Stomach smooth muscle (tissue), 2 donors: ENCODE results near the gene LRRC23.
"Not testable (repeated sequence)": the region's sequence is repeated elsewhere in the genome, so short reads cannot be mapped to it uniquely, and the experiment has no call there.

Source experiments
- H3K27ac ChIP-seq: one replicate; pipeline ENCODE4 v1.7.0; 2013; ENCODE audit warnings: mild to moderate bottlenecking, low read length, inconsistent platforms
- H3K27me3 ChIP-seq, 2 donors: one replicate each; pipeline ENCODE4 v1.7.0; 2013; ENCODE audit warnings: low read length in 2 of 2; ENCODE audit not compliant: insufficient read depth in 2 of 2, control insufficient read depth in 1 of 2
- H3K36me3 ChIP-seq, 2 donors: one replicate each; pipeline ENCODE4 v1.7.0; 2013; ENCODE audit warnings: low read length in 2 of 2; ENCODE audit not compliant: control insufficient read depth in 2 of 2, insufficient read depth in 2 of 2
- H3K4me1 ChIP-seq: one replicate; pipeline ENCODE4 v1.7.0; 2013; ENCODE audit warnings: low read length; ENCODE audit not compliant: control insufficient read depth, insufficient read depth
- H3K4me3 ChIP-seq, 2 donors: one replicate each; pipeline ENCODE4 v1.7.0; 2013; ENCODE audit warnings: low read length in 2 of 2
- H3K9ac ChIP-seq, 2 donors: one replicate each; pipeline ENCODE4 v1.7.0; 2013; ENCODE audit warnings: low read length in 2 of 2, mild to moderate bottlenecking in 1 of 2
- H3K9me3 ChIP-seq, 2 donors: one replicate each; pipeline ENCODE4 v1.7.0; 2013; ENCODE audit warnings: low read length in 2 of 2; ENCODE audit not compliant: control insufficient read depth in 2 of 2
- donor health status: healthy.
- donor health status: Pancreatic carcinoma.

Gene LRRC23

GRCh38 chr12:6874015-6874368, 30.6 kb upstream of the LRRC23 start:
- Histone ChIP-seq H3K36me3 (peaks cover 9 to 19% of the 10 kb centered on the region in 2 donors), H3K4me1 (peaks cover 35% of the 10 kb centered on the region), H3K27ac (peak overlapping the region; percentile 77), H3K9ac (peak overlapping the region; percentile 78 to 90), H3K4me3 (peak overlapping the region; percentile 91)
- H3K9me3 ChIP-seq, H3K27me3 ChIP-seq: not testable (repeated sequence)

GRCh38 chr12:6879824-6880223, 24.8 kb upstream of the LRRC23 start:
- not testable (repeated sequence) for H3K4me3 ChIP-seq, H3K9me3 ChIP-seq, H3K9ac ChIP-seq, H3K36me3 ChIP-seq, H3K4me1 ChIP-seq, H3K27me3 ChIP-seq, H3K27ac ChIP-seq

DNA sequence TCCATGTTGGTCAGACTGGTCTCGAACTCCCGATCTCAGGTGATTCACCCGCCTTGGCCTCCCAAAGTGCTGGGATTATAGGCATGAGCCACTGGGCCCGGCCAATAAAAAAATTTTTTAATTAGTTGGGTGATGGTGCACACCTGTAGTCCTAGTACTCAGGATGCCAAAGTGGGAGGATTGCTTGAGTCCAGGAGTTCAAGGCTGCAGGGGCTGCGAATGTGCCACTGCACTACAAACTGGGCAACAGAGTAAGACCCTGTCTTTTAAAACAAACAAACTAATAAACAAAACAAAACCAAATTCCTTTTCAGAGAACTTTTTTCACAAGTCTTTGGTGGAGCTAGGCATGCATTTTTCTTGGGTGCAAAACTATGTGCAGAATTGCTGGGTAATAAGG, 21.4 kb upstream of the LRRC23 start:
- Histone ChIP-seq H3K27me3 (no peaks in the 10 kb centered on the region), H3K36me3 (peaks cover 0 to 6% of the 10 kb centered on the region in 2 donors), H3K4me1 (no peaks in the 10 kb centered on the region), H3K9ac (no peak overlapping the region), H3K4me3 (no peak overlapping the region), H3K27ac (no peak overlapping the region), H3K9me3 (no peaks in the 10 kb centered on the region)

GRCh38 chr12:6883683-6884082, 20.9 kb upstream of the LRRC23 start:
- H3K36me3 ChIP-seq: peaks cover 0 to 6% of the 10 kb centered on the region in 2 donors
- no peaks in the 10 kb centered on the region for H3K27me3 ChIP-seq
- H3K4me3 ChIP-seq: no peak overlapping the region
- H3K27ac ChIP-seq: no peak overlapping the region
- H3K9ac ChIP-seq: no peak overlapping the region
- no peaks in the 10 kb centered on the region for H3K4me1 ChIP-seq
- no peaks in the 10 kb centered on the region for H3K9me3 ChIP-seq

DNA sequence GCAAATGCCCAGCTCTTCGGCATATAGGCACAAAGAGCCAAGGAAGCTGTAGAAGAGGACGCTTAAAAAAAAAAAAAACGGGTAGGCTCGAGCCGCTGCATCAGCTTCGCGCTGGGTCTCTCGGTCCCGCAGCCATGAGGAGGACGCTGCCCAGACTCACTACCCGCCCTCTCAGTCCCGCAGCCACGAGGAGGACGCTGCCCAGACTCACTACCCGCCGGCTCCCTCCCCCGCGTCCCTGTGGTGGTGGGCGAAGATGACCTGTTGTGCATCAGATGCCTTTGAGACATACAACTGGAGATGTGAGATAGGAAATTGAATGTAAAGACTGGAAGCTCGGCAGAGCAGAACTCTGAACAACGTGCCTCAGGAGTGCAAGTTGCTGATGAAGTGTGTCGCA, 20.1 kb upstream of the LRRC23 start:
- H3K27ac ChIP-seq: no peak overlapping the region
- no peak overlapping the region for H3K9ac ChIP-seq
- H3K4me1 ChIP-seq: no peaks in the 10 kb centered on the region
- H3K27me3 ChIP-seq: no peaks in the 10 kb centered on the region
- H3K9me3 ChIP-seq: no peaks in the 10 kb centered on the region
- H3K4me3 ChIP-seq: no peak overlapping the region
- H3K36me3 ChIP-seq: peaks cover 0 to 6% of the 10 kb centered on the region in 2 donors

DNA sequence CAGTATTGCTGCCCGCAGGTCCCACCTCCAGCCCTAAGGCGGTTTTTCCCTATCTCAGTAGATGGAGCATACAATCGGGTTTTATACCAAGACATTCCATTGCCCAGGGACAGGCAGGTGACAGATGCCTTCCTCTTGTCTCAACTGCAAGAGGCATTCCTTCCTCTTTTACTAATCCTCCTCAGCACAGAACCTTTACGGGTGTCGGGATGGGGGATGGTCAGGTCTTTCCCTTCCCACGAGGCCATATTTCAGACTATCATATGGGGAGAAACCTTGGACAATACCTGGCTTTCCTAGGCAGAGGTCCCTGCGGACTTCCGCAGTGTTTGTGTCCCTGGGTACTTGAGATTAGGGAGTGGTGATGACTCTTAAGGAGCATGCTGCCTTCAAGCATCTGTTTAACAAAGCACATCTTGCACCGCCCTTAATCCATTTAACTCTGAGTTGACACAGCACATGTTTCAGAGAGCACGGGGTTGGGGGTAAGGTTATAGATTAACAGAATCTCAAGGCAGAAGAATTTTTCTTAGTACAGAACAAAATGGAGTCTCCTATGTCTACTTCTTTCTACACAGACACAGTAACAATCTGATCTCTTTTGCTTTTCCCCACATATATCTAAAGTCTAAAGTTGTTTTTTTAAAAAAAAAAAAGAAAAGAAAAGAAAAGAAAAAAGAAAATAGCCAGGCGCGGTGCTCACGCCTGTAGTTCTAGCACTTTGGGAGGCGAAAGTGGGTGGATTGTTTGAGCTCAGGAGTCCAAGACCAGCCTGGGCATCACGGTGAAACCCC, 18.2 kb upstream of the LRRC23 start:
- not testable (repeated sequence) for H3K4me3 ChIP-seq, H3K9ac ChIP-seq, H3K27me3 ChIP-seq, H3K27ac ChIP-seq, H3K9me3 ChIP-seq, H3K36me3 ChIP-seq, H3K4me1 ChIP-seq

DNA sequence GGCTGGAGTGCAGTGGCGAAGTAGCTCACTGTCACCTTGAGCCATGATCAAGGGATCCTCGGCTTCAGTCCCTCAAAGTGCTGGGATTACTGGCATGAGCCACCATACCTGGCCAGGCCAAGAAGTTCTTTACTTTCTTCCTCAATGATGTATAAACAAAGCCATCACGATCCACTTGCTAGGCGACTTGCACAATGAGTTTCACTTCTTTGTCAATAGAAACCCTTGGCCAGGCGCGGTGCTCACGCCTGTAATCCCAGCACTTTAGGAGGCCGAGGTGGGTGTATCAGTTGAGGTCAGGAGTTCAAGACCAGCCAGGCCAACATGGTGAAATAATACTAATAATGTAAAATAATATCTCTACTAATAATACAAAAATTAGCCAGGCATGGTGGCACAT, 17.2 kb upstream of the LRRC23 start:
- no peaks in the 10 kb centered on the region for H3K27me3 ChIP-seq
- peaks cover 9% of the 10 kb centered on the region for H3K4me1 ChIP-seq
- no peak overlapping the region for H3K27ac ChIP-seq
- H3K36me3 ChIP-seq: peaks cover 0 to 6% of the 10 kb centered on the region in 2 donors
- H3K9ac ChIP-seq: no peak overlapping the region
- H3K4me3 ChIP-seq: no peak overlapping the region
- no peaks in the 10 kb centered on the region for H3K9me3 ChIP-seq

GRCh38 chr12:6888360-6888759, 16.3 kb upstream of the LRRC23 start:
- Histone ChIP-seq H3K4me1 (peaks cover 9% of the 10 kb centered on the region), H3K4me3 (no peak overlapping the region), H3K36me3 (peaks cover 0 to 6% of the 10 kb centered on the region in 2 donors), H3K9ac (no peak overlapping the region), H3K27ac (no peak overlapping the region), H3K9me3 (no peaks in the 10 kb centered on the region), H3K27me3 (no peaks in the 10 kb centered on the region)

- not testable (repeated sequence) for H3K27ac ChIP-seq
These were observed 15.8 kb upstream of the LRRC23 start for GRCh38 chr12:6888794-6889193.

GRCh38 chr12:6889775-6890573, 14.6 kb upstream of the LRRC23 start:
- Histone ChIP-seq H3K9ac (peak overlapping the region in 1 of 2 donors; percentile 65), H3K27ac (peak overlapping the region; percentile 87)
- H3K4me3 ChIP-seq, H3K4me1 ChIP-seq, H3K36me3 ChIP-seq, H3K9me3 ChIP-seq, H3K27me3 ChIP-seq: not testable (repeated sequence)

More at GRCh38 chr12:6888794-6889193, 15.8 kb upstream of the LRRC23 start:
- H3K9ac ChIP-seq, H3K9me3 ChIP-seq, H3K4me3 ChIP-seq, H3K4me1 ChIP-seq, H3K27me3 ChIP-seq, H3K36me3 ChIP-seq: not testable (repeated sequence)
